HG03520 (cell line): ENCODE data around the gene CIBAR2.

Source experiments
- ATAC-seq: cut with Tn5 transposase; IDR thresholded peaks from one replicate; pipeline ENCODE4 v1.9.1; 2021; ENCODE audit warnings: mild to moderate bottlenecking, moderate library complexity; ENCODE audit not compliant: unreplicated experiment

The CIBAR2 gene

DNA sequence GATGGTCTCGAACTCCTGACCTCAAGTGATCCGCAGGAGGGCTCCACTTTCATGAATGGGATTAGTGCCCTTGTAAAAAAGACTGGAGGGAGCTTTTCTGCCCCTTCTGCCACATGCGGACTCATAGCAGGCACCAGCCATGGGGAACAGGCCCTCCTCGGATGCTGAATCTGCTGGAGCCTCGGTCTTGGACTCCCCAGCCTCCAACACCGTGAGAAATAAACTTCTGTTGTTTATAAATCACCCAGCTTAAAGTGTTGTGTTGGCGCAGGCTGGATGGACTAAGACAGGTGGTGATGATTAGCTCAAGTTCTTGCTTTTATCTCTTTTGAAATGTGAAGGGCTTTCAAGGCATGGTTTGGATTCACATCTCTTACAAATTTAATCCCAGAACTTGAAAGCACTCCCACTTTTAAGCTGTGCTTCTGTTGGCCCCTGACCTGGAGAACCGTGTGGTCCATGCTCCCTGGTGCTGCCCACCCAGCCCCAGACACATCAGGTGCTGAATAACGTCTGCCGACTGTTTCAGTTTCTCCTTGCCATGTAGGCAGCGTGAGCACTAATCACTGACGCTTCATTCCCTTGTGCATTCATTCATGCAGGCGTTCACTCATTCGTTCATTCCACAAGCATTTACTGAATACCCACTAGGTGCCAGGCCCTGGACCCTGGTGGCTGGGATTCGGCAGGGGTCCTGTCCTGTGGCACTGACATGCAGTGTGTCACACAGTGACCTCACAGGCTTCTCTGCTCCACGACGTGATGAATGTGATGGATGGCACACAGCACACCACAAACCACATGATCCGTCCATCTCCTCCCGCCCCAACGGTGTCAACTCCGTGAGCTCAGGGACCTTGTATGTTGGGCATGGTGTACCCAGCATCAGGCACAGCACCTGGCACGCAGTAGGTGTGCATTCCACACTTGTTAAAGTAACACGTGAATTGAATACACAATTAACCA is 8.9 kb downstream of the CIBAR2 start:
- no peak for ATAC-seq

DNA sequence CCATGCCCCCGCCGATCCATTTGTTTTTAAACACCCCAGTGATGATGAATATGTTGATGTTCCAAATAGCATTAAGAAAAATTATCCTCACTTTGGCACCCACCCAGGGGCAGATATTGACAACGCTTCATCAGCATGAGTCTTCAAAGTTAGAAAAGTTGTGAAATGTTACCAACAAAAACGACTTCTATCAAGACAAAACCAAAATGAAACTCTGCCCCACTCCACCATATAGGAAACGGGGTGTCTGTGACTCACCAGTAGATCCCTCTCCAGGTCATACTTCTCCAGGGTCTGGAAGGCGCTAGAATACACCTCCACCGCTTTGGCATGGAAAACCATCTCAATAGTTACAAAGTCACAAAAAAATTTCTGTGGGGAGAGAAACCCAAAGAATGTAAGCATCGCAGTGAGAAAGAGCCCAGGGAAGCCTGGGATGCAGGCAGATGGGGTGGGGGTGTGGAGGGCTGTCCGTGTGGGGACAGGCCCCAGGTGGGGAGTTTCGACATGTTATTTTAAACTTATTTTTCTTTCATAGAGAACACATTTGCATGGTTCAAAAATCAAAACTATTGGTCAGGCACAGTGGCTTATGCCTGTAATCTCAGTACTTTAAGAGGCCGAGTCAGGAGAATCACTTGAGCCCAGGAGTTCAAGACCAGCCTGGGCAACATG is 10.2 kb downstream of the CIBAR2 start:
- ATAC-seq = no peak

DNA sequence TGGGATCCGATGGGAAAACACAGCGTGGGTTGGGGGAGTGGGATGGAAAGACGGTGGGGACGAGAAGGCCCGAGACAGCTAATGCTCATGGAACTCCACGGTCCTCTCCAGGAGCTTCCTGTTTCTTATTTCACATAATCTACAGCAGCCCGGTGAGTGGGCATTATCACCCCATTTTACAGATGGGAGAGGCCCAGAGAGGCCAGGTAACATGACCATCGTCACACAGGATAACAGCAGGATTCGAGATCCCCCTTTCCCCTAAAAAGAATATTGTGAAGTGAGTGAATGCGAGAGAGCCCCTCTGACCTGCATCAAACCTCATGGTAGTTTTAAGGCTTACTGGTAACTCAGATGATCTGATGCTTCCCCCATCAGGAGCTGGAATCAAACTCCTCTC is 12.0 kb downstream of the CIBAR2 start:
- ATAC-seq = no peak

DNA sequence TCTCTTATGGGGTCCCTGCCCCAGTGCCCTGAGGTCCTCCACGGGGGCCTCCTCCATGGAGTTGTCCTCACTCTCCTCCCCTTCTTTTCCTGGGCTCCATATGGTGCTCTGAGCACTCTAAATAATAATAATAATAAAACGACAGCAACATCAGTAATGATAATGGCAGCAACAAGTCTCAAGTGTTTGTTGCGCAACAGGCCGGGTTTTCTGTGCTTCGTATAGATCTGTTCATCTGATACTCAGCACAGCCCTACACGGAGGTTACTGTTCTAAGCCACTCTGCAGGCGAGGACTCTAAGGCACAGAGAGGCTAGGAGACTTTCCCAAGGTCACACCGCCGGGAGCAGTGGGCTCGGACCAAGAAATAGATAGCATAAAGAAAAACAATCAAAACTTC is 13.7 kb downstream of the CIBAR2 start:
- no peak for ATAC-seq

DNA sequence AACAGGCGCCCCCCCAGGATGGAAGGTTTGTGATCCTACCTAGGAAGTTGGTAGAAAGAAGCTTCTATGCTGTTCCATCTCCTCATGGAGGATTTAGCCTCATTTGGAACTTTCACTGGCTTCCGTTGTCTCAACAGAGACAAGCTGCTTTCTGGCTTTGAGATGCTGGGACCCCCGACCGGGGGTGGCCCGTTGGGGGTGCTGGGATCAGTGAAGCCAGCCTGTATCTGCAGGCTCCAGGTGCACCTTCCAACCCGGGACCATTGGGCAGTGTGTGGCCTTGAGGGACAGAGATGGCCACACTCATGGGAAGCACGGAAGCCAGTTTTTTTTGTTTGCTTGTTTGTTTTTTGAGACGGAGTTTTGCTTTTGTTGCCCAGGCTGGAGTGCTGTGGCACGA is 15.4 kb downstream of the CIBAR2 start:
- no peak for ATAC-seq

DNA sequence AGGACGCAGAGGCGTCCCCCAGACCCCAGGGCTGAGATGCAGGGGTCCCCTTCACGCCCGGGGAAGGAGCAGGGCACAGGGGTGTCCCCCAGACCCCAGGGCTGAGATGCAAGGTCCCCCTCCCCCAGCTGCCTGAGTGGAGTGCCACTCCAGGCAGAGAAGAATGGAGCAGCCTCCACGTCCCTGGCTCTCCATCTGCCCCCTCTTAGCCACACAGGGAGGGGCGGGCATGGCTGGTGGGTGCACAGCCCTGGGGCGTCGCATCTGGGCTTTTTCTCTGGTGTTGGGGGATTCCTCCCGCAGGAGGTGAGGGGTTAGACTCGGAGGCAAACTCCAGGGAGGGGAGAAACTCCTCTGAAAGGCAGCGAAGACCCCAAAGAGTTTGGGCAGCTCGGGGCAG is 17.5 kb downstream of the CIBAR2 start:
- no peak for ATAC-seq

DNA sequence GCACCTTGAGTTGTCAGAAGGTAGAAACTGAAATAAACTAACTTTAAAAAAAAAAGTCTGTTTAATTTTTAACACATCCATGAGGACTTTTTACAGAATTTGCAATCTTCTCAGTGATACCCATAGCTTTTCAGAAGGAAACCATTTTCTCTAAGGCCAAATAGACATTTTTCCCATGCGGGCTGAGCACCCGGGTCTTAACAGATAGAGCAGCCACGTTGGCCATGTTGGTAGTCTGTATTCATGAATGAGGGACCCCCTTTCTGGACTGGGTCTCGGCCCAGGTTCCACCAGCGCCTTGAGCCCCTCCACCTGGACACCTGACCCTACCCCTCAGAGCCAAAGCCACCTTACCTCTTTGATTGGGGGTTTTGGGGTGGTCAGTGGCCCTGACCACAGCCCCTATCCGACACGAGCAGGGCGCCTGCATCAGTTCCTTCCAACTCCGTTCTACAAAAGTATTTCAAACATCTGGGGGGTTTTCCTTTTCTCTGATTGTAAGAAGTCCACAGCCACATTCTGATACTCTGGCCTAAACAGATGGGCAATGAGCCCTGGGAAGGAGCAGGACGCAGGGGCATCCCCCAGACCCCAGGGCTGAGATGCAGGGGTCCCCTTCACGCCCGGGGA is 18.0 kb downstream of the CIBAR2 start:
- no peak for ATAC-seq

DNA sequence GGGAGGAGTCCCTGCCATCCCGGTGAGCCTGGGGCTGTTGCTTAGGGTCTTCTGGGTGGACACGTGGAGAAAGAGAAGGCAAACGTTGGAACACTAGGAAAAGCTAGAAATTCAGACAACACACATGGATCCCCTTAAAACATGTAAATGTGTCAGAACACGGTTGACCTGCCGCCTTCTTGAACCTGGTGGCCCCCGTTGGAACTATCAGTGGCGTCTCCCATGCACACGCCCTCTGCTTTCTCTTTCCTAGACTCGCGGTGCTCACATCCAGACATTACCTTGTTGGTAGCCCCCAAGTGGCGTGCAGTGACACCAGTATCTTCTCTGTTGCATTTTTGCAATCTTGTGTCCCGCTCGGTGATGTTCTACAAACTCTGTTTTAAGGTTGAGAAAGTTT is 18.6 kb downstream of the CIBAR2 start:
- no peak for ATAC-seq

DNA sequence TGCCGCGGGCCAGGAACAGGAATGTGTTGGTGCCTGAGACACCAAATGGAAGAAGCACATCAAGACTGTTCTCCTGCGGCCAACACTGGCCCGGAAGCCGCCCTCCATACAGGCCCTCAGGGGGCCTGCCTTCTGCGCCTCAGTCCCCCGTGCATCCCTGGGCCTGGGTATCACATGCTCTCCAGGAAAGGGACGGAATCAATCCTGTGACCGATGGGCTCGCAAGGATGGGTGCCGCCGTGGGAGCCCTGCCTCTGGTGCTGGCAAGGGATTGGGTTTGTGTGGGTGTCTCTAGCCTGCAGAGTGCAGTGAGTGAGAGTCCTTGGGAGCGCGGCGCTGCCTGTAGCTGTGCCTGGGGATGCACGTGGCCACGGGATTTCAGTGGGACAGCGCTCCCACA is 19.4 kb downstream of the CIBAR2 start:
- no peak for ATAC-seq

DNA sequence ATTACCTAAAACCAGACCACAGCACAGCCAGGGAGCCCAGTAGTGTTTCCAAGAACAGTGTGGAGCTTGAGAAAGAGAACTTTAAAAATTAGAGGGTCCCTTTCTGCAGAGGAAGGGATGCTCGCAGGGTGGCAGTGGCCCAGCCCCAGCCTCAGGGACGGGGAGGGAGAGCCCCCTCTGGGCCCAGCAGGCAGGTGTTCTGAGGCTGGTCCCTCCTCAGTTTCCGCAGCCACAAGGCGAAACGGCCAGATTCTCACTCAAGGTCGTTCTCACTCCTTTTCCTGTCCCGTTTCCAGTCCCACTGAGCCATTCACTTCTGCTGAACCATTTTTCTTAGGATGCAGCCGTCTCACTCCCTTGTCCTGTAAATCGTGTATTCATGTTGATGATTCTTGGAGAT is 20.0 kb downstream of the CIBAR2 start:
- ATAC-seq = no peak

DNA sequence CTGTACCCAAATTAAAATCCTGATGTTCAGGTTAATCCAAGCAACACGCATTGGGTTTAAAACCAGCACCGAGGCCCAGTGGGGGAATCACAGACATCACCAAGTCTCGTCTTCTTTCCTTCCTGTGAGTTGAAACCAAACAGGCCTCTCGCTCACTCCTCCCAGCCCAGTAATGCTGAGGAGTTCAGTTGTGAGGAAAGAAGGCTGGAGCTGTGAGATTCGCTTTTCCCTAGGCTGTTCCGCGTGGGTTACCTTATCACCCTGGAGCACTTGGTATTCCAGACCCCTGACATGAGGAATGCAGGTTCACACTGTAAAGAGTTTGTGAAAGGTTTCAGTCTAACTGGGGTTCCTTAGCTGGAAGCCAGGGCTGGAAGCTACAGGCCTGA is 20.8 kb downstream of the CIBAR2 start:
- ATAC-seq = no peak

DNA sequence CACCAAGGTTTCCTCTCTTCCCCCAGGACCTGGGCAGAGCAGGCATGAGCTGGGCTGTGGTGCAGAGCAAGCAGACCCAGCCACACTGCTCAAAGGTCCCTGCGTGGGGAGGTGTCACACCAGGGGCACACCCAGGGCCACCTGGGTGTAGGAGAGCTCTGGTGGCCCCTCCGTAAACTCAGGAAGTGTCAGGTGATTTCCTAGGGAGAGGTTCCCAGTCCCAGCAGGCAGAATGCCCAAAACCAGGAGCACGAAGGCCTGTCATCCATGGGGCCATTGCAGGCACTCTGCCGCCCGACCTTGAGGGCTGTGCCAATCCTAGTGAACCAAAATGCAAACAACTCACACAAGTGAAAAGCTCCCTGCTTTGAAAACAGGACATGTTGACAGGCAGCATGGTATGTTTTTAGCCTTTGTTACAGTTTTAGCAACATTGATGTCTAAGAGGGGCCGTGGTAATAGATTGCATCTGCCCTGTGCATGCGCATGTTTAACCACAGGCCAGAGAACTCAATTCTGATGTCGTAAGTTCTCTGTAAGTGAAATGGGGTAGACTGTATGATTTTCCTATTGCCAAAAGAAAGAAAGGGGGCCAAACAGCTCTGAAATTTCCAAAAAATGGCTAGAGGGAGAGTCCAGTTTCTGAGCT is 21.3 kb downstream of the CIBAR2 start:
- ATAC-seq = no peak

DNA sequence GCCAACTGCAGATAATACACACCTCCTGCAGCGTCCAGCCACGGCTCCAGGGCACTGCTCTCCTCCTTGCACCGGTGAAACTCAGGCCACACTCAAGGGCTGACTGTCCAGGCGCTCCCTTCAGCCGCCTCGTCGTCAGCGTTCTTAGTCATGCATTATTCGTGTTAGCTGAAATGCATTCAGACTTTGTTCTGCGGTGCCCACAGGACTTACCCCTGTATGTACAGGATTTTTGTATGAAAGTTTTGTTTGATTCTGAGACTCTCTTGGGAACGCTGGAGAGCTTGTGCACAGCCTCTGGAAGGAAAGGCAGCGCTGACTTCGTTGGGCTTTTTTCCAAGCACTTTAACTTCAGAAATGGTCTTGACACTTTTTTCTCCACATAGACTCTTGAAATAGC is 22.1 kb downstream of the CIBAR2 start:
- no peak for ATAC-seq

DNA sequence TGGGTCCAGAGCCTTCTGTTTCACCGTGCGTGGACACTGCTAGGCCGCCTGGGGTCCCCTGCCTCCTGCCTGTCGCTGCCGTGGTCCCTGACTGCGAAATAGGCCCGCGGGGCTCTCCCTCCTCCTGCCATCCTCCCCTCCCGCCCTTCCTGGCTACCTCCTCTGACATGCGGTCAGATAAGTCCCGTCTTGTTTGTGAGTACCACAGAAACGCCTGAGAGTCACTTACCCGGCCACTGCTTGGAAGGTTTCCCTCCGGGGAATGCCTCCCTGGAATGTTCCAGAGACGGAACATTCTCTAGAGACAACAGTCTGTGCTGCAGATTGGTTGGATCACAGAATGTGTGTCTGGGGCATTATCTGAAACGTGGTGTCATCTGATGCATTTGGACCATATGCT is 22.7 kb downstream of the CIBAR2 start:
- no peak for ATAC-seq

DNA sequence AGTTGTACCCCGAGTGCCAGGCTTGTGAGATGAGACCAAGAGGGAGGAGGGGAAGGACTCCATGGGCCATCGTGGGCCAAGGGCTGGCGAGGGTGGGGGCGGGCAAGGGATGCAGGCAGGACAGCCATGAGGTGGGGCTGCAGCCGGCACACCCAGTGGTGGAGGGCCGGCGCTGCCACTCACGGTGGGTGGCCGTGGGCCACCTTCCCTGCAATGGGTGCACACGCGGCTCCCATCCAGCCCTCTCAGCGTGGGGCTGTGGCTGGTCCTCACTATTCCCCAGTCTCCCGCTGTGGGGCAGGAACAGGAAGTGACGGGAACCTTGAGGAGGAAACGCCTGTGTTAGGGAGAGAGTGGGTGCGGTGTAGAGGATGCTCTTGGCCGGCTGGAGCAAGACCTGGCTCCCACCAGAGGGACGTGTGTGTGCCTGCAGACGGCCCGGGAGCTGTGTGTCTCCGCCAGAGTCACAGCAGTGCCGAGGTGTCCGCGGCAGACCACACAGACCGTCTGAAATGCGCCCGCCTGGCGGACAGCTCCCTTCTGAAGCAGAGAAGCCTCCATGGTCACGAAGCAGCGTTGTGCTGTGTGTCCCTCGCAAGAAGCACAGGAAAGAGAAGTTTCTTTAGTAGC is 23.6 kb downstream of the CIBAR2 start:
- ATAC-seq = no peak

DNA sequence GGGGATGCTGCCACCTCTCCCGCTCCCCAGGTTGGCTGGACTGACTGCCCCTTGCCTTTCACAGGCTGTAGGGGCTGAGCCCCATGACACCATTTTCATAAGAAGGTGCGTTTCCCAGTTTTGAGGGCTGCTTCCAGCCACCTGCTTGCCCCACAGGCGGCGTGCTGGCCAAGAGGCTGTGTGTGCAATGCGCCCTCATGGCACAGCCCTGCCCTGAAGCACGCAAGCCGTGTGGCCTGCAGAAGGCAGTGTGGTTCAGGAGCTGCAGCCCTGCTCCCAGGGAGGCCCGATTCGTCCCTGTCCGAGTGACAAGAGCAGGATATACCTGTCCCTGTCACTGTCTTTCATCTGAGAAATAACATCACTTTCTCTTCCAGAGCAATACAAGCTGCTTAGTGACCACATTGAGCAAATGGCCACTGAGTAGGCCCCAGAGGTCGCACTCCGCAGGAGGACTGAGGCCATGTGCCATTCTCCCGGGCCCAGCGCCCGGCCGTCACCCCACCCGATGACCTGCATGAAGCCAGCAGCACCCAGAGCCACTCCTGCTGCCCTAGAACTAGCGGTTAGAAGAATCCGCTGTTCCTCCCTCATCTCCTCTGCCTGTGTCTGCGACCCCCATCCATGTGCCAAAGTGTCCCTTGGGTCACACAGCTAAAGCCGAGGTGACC is 24.2 kb downstream of the CIBAR2 start:
- no peak for ATAC-seq

DNA sequence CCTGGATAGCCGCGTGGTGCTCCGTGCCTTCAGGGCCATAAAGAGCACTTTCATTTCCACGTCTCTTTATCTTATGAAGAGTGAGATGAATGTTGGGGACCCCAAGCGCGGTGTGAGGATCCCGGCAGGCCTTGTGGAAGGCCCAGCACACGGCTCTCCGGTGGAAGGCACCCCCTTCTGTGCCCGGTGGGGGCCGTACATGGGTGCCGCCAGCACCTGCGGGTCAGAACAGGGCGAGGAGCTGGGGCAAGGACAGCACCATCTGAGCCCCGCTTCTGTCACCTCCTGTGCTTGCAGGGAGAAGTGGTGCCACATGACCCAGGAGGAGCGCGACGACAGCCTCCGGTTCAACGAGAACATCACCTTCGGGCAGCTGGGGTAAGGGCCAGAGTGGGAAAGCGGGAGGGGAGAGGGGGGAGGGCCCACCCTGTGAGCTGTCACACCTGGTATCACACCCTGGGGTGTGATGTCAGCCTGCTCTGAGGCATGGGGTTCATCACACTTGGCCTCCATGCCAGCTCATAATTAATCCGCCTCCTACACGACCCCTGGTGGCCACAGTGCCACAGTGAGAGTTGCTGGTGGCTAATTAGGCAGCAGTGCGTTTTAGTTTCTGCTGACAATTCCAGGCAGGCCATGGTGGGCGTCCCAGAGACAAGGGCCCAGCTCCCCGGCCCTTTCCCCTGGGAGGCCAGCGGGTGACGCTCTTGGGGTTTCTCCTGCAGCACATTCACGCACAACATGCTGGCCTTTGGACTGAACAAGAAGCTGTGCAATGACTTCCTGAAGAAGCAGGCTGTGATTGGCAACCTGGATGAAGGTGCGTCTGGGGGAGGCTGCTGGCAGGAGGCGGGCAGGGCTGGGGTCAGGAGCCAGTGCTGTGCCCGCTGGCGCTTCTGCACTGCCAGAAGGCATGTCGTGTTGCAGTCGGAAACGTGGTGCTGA is 25.7 kb downstream of the CIBAR2 start:
- peak; percentile 53 for ATAC-seq

DNA sequence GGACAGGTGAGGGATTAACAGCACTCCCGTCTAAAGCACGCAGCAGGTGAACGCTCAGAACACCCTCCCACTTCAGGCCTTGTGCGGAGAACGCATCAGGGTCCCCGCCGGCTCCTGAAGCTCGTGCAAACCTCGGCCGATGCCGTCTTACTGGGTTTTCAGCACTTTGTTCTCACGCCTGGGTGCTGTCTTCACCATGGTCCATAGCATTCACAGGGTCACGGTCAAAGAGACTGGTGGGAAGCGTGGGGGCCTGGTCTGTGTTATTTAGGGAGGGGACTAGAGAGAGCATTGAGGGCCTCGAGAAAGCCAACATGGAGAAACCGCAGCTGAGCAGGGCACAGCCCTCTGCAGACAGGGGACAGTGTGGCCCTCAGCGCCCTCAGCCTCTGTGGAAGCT is 26.6 kb downstream of the CIBAR2 start:
- no peak for ATAC-seq

DNA sequence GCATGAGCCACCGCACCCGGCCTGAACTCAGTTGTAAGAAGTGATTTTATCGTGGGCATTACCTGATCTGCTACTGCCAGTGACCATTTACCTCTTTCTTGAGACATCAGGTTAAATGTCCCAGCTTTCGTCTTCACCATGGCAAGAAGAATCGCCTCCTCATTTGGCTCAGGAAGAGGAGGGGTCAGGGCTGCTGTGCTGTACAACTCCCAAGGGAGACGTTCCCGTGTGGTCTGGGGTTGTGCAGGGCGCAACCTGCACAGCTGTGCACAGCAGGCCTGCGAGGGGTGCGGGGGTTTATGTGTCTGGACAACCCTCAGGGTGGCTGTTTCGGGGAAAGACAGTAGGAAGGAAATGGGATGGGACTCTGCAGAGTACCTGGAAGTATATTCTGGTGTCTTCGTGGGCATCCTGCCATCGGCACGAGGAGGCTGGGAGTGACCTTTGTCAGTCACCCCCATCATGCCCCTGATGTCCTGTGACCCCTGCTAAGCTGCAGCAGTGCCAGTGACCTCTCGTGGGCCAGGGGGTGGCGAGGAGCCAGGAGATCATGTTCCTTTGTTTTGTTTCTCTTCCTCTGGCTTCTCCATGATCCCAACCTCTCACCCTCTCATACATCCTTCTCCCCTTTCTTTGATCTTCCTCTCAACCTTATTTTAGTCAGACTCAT is 27.3 kb downstream of the CIBAR2 start:
- ATAC-seq = no peak
